ENCODE data around the gene SACM1L.

The SACM1L gene

GRCh38 chr3:45677033-45677446 lies 12.2 kb upstream of the SACM1L start:
- no peak for TF ChIP-seq CTCF (IDR thresholded peaks at IDR 0.05; ENCODE audit: low read depth, low read length, missing control alignments)
- DNase-seq (ENCODE audit: extremely low read depth, low read depth), result no peak
- H3K4me3 ChIP-seq (replicated peaks; ENCODE audit: low read depth, low read length), result no peak overlapping the region

GRCh38 chr3:45677841-45678240 lies 11.4 kb upstream of the SACM1L start:
- no peak for DNase-seq (ENCODE audit: extremely low read depth, low read depth)
- no peak overlapping the region for H3K4me3 ChIP-seq (replicated peaks; ENCODE audit: low read depth, low read length)
- TF ChIP-seq CTCF (IDR thresholded peaks at IDR 0.05; ENCODE audit: low read depth, low read length, missing control alignments), result no peak

DNA sequence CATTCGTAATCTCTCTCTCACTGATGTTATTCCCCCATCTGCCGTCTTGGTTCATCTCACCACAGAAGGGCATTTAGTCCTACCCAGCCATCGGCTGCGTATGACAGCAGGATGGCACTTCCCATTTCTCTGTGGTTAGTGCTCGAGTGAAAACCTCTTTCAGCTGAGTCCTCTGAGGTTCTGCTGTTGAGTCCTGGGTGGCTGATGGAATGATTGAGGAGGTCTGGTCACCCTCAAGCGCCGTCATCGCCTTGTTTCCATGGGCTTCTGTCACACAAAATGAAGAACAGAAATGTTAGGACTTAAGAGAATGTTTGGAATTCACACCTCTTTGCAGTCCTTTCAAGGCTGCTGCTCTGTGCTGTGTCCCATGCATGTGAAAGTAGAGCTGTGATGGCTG lies 9.4 kb upstream of the SACM1L start:
- DNase-seq (ENCODE audit: extremely low read depth, low read depth), result no peak
- no peak overlapping the region for H3K4me3 ChIP-seq (replicated peaks; ENCODE audit: low read depth, low read length)
- no peak for TF ChIP-seq CTCF (IDR thresholded peaks at IDR 0.05; ENCODE audit: low read depth, low read length, missing control alignments)

DNA sequence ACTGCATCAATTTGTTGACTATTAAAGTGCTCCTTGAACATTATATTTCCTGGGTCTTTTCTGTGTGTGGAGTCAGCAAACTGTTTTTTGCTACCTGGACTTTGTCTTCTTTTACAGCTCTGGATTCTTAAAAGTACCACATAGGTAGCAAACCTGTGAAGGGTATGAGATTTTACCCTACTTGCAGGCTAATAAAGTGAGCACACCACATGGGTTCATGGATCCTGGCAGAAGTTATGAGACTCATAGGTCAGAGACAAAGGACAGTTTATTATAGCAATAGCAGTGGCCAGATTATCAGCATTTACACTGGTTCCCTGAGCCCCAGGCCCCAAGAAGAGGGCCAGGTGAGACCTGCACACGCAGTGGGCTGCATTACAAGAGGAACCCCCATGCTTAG lies 8.0 kb upstream of the SACM1L start:
- TF ChIP-seq CTCF (IDR thresholded peaks at IDR 0.05; ENCODE audit: low read depth, low read length, missing control alignments), result no peak
- H3K4me3 ChIP-seq (replicated peaks; ENCODE audit: low read depth, low read length), result no peak overlapping the region
- DNase-seq (ENCODE audit: extremely low read depth, low read depth), result no peak

DNA sequence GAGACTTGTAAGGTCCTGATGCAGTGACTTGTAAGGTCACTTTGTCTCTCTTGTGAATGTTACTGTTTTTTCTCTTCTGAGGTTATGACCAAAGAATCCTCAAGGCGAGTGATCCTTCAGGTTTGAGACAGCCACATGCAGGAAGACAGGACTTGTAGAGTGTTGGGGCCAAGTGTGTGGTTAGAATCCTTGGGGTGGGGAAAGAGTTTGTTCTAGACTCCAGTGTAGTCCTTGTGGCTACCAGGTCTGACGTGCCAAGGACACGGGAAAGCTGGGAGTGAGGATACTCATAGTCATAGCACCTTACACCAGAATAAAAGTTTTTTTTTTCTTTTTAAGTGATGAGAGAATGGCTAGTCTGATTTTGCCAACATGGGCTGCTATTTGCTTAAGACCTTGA lies 7.3 kb upstream of the SACM1L start:
- no peak for DNase-seq (ENCODE audit: extremely low read depth, low read depth)
- H3K4me3 ChIP-seq (replicated peaks; ENCODE audit: low read depth, low read length), result no peak overlapping the region
- TF ChIP-seq CTCF (IDR thresholded peaks at IDR 0.05; ENCODE audit: low read depth, low read length, missing control alignments), result no peak

GRCh38 chr3:45682311-45682710 lies 6.9 kb upstream of the SACM1L start:
- no peak for TF ChIP-seq CTCF (IDR thresholded peaks at IDR 0.05; ENCODE audit: low read depth, low read length, missing control alignments)
- no peak overlapping the region for H3K4me3 ChIP-seq (replicated peaks; ENCODE audit: low read depth, low read length)
- DNase-seq (ENCODE audit: extremely low read depth, low read depth), result no peak

- no peak overlapping the region for H3K4me3 ChIP-seq (replicated peaks; ENCODE audit: low read depth, low read length)
- DNase-seq (ENCODE audit: extremely low read depth, low read depth), result no peak
- no peak for TF ChIP-seq CTCF (IDR thresholded peaks at IDR 0.05; ENCODE audit: low read depth, low read length, missing control alignments)
Measured at GRCh38 chr3:45682786-45683185, 6.4 kb upstream of the SACM1L start.
